IMR-90 (cell line): Measurements from ENCODE around the gene THADA. TPM values are rescaled to one million over a fixed set of nuclear protein-coding genes. Genes with fewer than 3 reads are reported as not detected.

Source experiments
- ATAC-seq: fragments of 200-7000 bp; cut with Tn5 transposase; 2 replicates; pipeline ENCODE4 v1.9.1; 2020; ENCODE audit warnings: low read depth, mild to moderate bottlenecking, moderate library complexity
- BruUV-seq: library from RNA; stranded (reverse); fragments of 400-500 nt; replicated peaks from 2 replicates; lab custom pipeline; 2021; lab: Mats Ljungman, UMichigan
- CTCF ChIA-PET: fragments of 300-600 bp; formaldehyde crosslinking; extraction: SDS; loops from one replicate; lab custom pipeline; 2021; ENCODE audit warnings: antibody characterized with exemption; lab: Yijun Ruan, JAX
- POLR2A ChIA-PET: fragments of 300-600 bp; sonication (Branson Sonifier 250); formaldehyde crosslinking; loops from one replicate; lab custom pipeline; 2022; ENCODE audit warnings: antibody characterized with exemption; ENCODE audit not compliant: unreplicated experiment; lab: Charles Lee
- DNase-seq: peaks from one replicate; pipeline ENCODE4 v3.0.0; 2013
- H2AFZ ChIP-seq: replicated peaks from 2 replicates; pipeline ENCODE3; 2013; ENCODE audit warnings: low read length, mild to moderate bottlenecking; ENCODE audit not compliant: poor library complexity
- H2AK5ac ChIP-seq: 2 replicates; pipeline ENCODE4 v1.6.1; 2013; ENCODE audit warnings: low read depth, low read length, inconsistent platforms
- H2AK9ac ChIP-seq: replicated peaks from 2 replicates; pipeline ENCODE3; 2013; ENCODE audit warnings: mild to moderate bottlenecking, low read depth, low read length, moderate library complexity; ENCODE audit not compliant: poor library complexity
- H2BK120ac ChIP-seq: 2 replicates; pipeline ENCODE4 v1.6.1; 2013; ENCODE audit warnings: low read depth, low read length, inconsistent platforms
- H2BK15ac ChIP-seq: 3 replicates; pipeline ENCODE4 v1.6.1; 2013; ENCODE audit warnings: low read depth, low read length, inconsistent platforms
- H2BK20ac ChIP-seq: 2 replicates; pipeline ENCODE4 v1.6.1; 2013; ENCODE audit warnings: low read depth, mild to moderate bottlenecking, inconsistent platforms, low read length, moderate library complexity
- H2BK5ac ChIP-seq: 2 replicates; pipeline ENCODE4 v1.6.1; 2013; ENCODE audit warnings: mild to moderate bottlenecking, low read depth, low read length, inconsistent platforms; ENCODE audit not compliant: poor library complexity, severe bottlenecking
- H3K14ac ChIP-seq: replicated peaks from 2 replicates; pipeline ENCODE4 v1.6.1; 2013; ENCODE audit warnings: low read depth, low read length, inconsistent platforms
- H3K18ac ChIP-seq: 2 replicates; pipeline ENCODE4 v1.6.1; 2013; ENCODE audit warnings: low read depth, low read length, control low read depth
- H3K23ac ChIP-seq: 2 replicates; pipeline ENCODE4 v1.6.1; 2013; ENCODE audit warnings: low read depth, low read length, inconsistent platforms
- H3K27ac ChIP-seq: 2 replicates; pipeline ENCODE4 v1.5.1; 2013; ENCODE audit warnings: mild to moderate bottlenecking, control low read depth, low read length; ENCODE audit not compliant: insufficient read depth
- H3K27me3 ChIP-seq: 2 replicates; pipeline ENCODE4 v1.6.1; 2013; ENCODE audit warnings: low read length; ENCODE audit not compliant: control insufficient read depth, insufficient read depth
- H3K36me3 ChIP-seq: 2 replicates; pipeline ENCODE4 v1.6.1; 2013; ENCODE audit warnings: low read length, mixed read lengths; ENCODE audit not compliant: control insufficient read depth, insufficient read depth
- H3K4ac ChIP-seq: 2 replicates; pipeline ENCODE4 v1.6.1; 2013; ENCODE audit warnings: low read depth, low read length, inconsistent platforms
- H3K4me1 ChIP-seq: 2 replicates; pipeline ENCODE4 v1.6.1; 2013; ENCODE audit warnings: low read length, mixed read lengths; ENCODE audit not compliant: control insufficient read depth, insufficient read depth
- H3K4me2 ChIP-seq: 2 replicates; pipeline ENCODE4 v1.6.1; 2013; ENCODE audit warnings: low read depth, mild to moderate bottlenecking, control low read depth, low read length, moderate library complexity
- H3K4me3 ChIP-seq: 2 replicates; pipeline ENCODE4 v1.5.1; 2013; ENCODE audit warnings: low read depth, mild to moderate bottlenecking, control low read depth, low read length, moderate library complexity; ENCODE audit not compliant: insufficient read depth
- H3K56ac ChIP-seq: 2 replicates; pipeline ENCODE4 v1.6.1; 2013; ENCODE audit warnings: low read length, inconsistent platforms; ENCODE audit not compliant: insufficient read depth; ENCODE audit errors: extremely low read depth
- H3K79me1 ChIP-seq, 2 experiments: 2 replicates each; pipeline ENCODE4 v1.6.1; 2013; ENCODE audit warnings: low read length in 2 of 2, inconsistent platforms in 1 of 2, low read depth in 1 of 2
- H3K9ac ChIP-seq: 2 replicates; pipeline ENCODE4 v1.6.1; 2013; ENCODE audit warnings: low read depth, low read length, control low read depth
- H3K9me1 ChIP-seq: 2 replicates; pipeline ENCODE4 v1.6.1; 2013; ENCODE audit warnings: low read length, inconsistent platforms; ENCODE audit not compliant: insufficient read depth
- H3K9me3 ChIP-seq: 2 replicates; pipeline ENCODE4 v1.6.1; 2013; ENCODE audit warnings: low read length; ENCODE audit not compliant: control insufficient read depth, insufficient read depth
- H4K20me1 ChIP-seq: 2 replicates; pipeline ENCODE4 v1.6.1; 2013; ENCODE audit warnings: low read length, inconsistent platforms; ENCODE audit not compliant: insufficient read depth
- H4K5ac ChIP-seq: 2 replicates; pipeline ENCODE4 v1.6.1; 2013; ENCODE audit warnings: mild to moderate bottlenecking, low read depth, low read length, control low read depth
- H4K8ac ChIP-seq, 2 experiments: 2 replicates each; pipeline ENCODE4 v1.6.1; 2013; ENCODE audit warnings: low read depth in 2 of 2, low read length in 2 of 2, control low read depth in 1 of 2, inconsistent platforms in 1 of 2
- H4K91ac ChIP-seq: 2 replicates; pipeline ENCODE4 v1.6.1; 2013; ENCODE audit warnings: low read depth, low read length, inconsistent platforms; ENCODE audit not compliant: insufficient read depth
- CHD1 ChIP-seq: IDR thresholded peaks from 2 replicates; pipeline ENCODE4 v1.6.1; 2012; ENCODE audit warnings: low read depth, low read length, improper control_type of control experiment
- CTCF ChIP-seq: conservative IDR thresholded peaks from 2 replicates; pipeline ENCODE4 v1.5.1; 2012; ENCODE audit warnings: mild to moderate bottlenecking, low read depth, low read length, improper control_type of control experiment
- ELK1 ChIP-seq: fragments of 150-350 bp; IDR thresholded peaks from 2 replicates; pipeline ENCODE4 v1.6.1; 2016; ENCODE audit warnings: low read depth, mild to moderate bottlenecking, low read length, moderate library complexity, borderline replicate concordance
- FOS ChIP-seq: fragments of 150-350 bp; IDR thresholded peaks from 2 replicates; pipeline ENCODE4 v1.6.1; 2016; ENCODE audit warnings: low read depth, low read length
- MAFK ChIP-seq: IDR thresholded peaks from 2 replicates; pipeline ENCODE4 v1.6.1; 2012; ENCODE audit warnings: low read depth, low read length, improper control_type of control experiment
- MAZ ChIP-seq: IDR thresholded peaks from 2 replicates; pipeline ENCODE4 v1.6.1; 2012; ENCODE audit warnings: low read depth, mild to moderate bottlenecking, low read length, improper control_type of control experiment, moderate library complexity, borderline replicate concordance
- MXI1 ChIP-seq: IDR thresholded peaks from 2 replicates; pipeline ENCODE4 v1.6.1; 2012; ENCODE audit warnings: low read depth, mild to moderate bottlenecking, low read length, moderate library complexity, borderline replicate concordance
- NFE2L2 ChIP-seq: fragments of 150-350 bp; IDR thresholded peaks from 2 replicates; pipeline ENCODE4 v1.6.1; 2016; ENCODE audit warnings: low read depth, mild to moderate bottlenecking, low read length
- POLR2A ChIP-seq: IDR thresholded peaks from 2 replicates; pipeline ENCODE4 v1.6.1; 2012; ENCODE audit warnings: mild to moderate bottlenecking, low read depth, low read length
- RAD21 ChIP-seq: IDR thresholded peaks from 2 replicates; pipeline ENCODE4 v1.6.1; 2012; ENCODE audit warnings: low read length, improper control_type of control experiment
- RCOR1 ChIP-seq: IDR thresholded peaks from 2 replicates; pipeline ENCODE4 v1.6.1; 2012; ENCODE audit warnings: mild to moderate bottlenecking, low read length, improper control_type of control experiment; ENCODE audit not compliant: insufficient replicate concordance
- RFX5 ChIP-seq: IDR thresholded peaks from 2 replicates; pipeline ENCODE4 v1.8.0; 2012; ENCODE audit warnings: low read depth, mild to moderate bottlenecking, low read length, moderate library complexity
- SMC3 ChIP-seq: fragments of 150-350 bp; IDR thresholded peaks from 2 replicates; pipeline ENCODE4 v1.6.1; 2016; ENCODE audit warnings: low read depth, mild to moderate bottlenecking, antibody characterized with exemption, low read length, moderate library complexity
- USF2 ChIP-seq: fragments of 150-350 bp; IDR thresholded peaks from 2 replicates; pipeline ENCODE4 v1.6.1; 2017; ENCODE audit warnings: mild to moderate bottlenecking, antibody characterized with exemption, low read length, low read depth
- WGBS, 2 experiments: methylation state at CpG; one replicate each; pipeline versions ENCODE4 v1.1.5 to v1.1.7; 2013; ENCODE audit warnings: missing lambda C conversion rate in 2 of 2; ENCODE audit not compliant: insufficient read length in 1 of 2; ENCODE audit errors: extremely low coverage in 2 of 2; 5-methylcytosine and 5-hydroxymethylcytosine counted together
- dilution Hi-C: fragments of 300-500 bp; cut with HindIII; formaldehyde crosslinking; loops from one replicate; pipeline ENCODE4 v1.14.3; 2018; ENCODE audit warnings: low sequenced_read_pairs; ENCODE audit not compliant: unreplicated experiment
- in situ Hi-C: fragments of 300-500 bp; cut with MboI; formaldehyde crosslinking; loops from 3 replicates; pipeline ENCODE4 v1.14.3; 2019; ENCODE audit warnings: low sequenced_read_pairs, inconsistent platforms, mixed read lengths
- intact Hi-C: fragments of 100-400 bp; cut with micrococcal nuclease; formaldehyde crosslinking; loops from 2 replicates; pipeline ENCODE4 v1.10.0; 2022
- polyA plus RNA-seq, 3 experiments: library from polyadenylated mRNA; depleted of rRNA; stranded (reverse); fragments of >200 nt; gene quantifications; 2 replicates each; pipeline ENCODE4 v1.2.3, GENCODE V29; 2012; ENCODE audit warnings: low replicate concordance in 1 of 3
- total RNA-seq: library from RNA; depleted of rRNA; stranded (reverse); fragments of >200 nt; gene quantifications from 2 replicates; pipeline ENCODE4 v1.2.3, GENCODE V29; 2012

Gene THADA
- total and polyA plus RNA-seq, 2 of the 4 experiments (the other 2 are of a cell fraction) = 10.5 to 21.3 TPM

GRCh38 chr2:43220229-43220751 lies 375.5 kb downstream of the THADA start:
- peak overlapping the region; percentile 97 for H4K91ac ChIP-seq
- peak overlapping the region; percentile 85 to 95 for H4K8ac ChIP-seq
- DNase-seq (peak; percentile 42), ATAC-seq (no peak; the same call in 1 of the 2 replicates)
- peak overlapping the region; percentile 75 for H3K4me2 ChIP-seq
- H4K20me1 ChIP-seq = peaks cover 27% of the 10 kb centered on the region
- peak overlapping the region; percentile 47 for H2BK20ac ChIP-seq
- ChIA-PET CTCF (interaction anchor here (0.6 to 1.5 kb wide), 2 partner anchors 246 to 321 kb away, joined by 3 to 4 read pairs; no protein-coding TSS in a partner anchor), POLR2A (interaction anchor here (0.6 to 1.3 kb wide), 6 partner anchors 8 to 257 kb away, joined by 3 to 6 read pairs (median 3); no protein-coding TSS in a partner anchor)
- H3K18ac ChIP-seq = peak overlapping the region; percentile 76
- peak overlapping the region; percentile 98 for H2BK5ac ChIP-seq
- peak overlapping the region; percentile 98 for H3K27ac ChIP-seq
- H3K56ac ChIP-seq = peak overlapping the region; percentile 98
- H2AK5ac ChIP-seq = peak overlapping the region; percentile 63
- H3K4ac ChIP-seq = peak overlapping the region; percentile 99
- H3K9ac ChIP-seq = peak overlapping the region; percentile 82
- dilution Hi-C loops (no loop called here), in situ Hi-C loops (loop anchor here (10.0 kb wide), 2 partner anchors 145 to 245 kb away; no protein-coding TSS in a partner anchor), intact Hi-C loops (loop anchor here (2.0 to 5.0 kb wide), 3 partner anchors 61 to 133 kb away; no protein-coding TSS in a partner anchor)
- H3K9me1 ChIP-seq = peaks cover 15% of the 10 kb centered on the region
- H3K23ac ChIP-seq = peak overlapping the region; percentile 97
- H3K14ac ChIP-seq = peak overlapping the region; percentile 94
- H3K36me3 ChIP-seq = peaks cover 24% of the 10 kb centered on the region
- H2BK120ac ChIP-seq = peak overlapping the region; percentile 94
- H2BK15ac ChIP-seq = peak overlapping the region; percentile 87; the same call in 2 of the 3 replicates
- no peaks in the 10 kb centered on the region for H3K9me3 ChIP-seq
- no TSS peak for BruUV-seq
- TF ChIP-seq RCOR1 = no peak
- TF ChIP-seq ELK1 = no peak
- TF ChIP-seq MXI1 = no peak
- TF ChIP-seq POLR2A = no peak
- no peak for TF ChIP-seq NFE2L2
- TF ChIP-seq CTCF = no peak
- TF ChIP-seq RFX5 = no peak
- TF ChIP-seq CHD1 = no peak
- TF ChIP-seq RAD21 = no peak
- TF ChIP-seq MAZ = no peak
- TF ChIP-seq FOS = no peak
- no peak for TF ChIP-seq SMC3
- no peak for TF ChIP-seq USF2
- no peak for TF ChIP-seq MAFK
- H2AFZ ChIP-seq = peak overlapping the region; percentile 95
- peak overlapping the region; percentile 42 for H3K4me3 ChIP-seq
- WGBS, 2 experiments = 0% methylated on average over 4 of the region's 10 CpGs; no CpG with 5 or more reads in 1 of the 2 experiments
- peak overlapping the region; percentile 77 for H4K5ac ChIP-seq
- no peaks in the 10 kb centered on the region for H3K27me3 ChIP-seq
- peak overlapping the region; percentile 94 for H2AK9ac ChIP-seq
- H3K4me1 ChIP-seq = peaks cover 22% of the 10 kb centered on the region
- H3K79me1 ChIP-seq = peaks cover 7 to 20% of the 10 kb centered on the region in 2 experiments
